H1 (cell line): ENCODE results near the gene ITSN1. TPM values are rescaled to one million over a fixed set of nuclear protein-coding genes. Genes with fewer than 3 reads are reported as not detected.

ENCODE experiments used
- CTCF ChIA-PET: fragments of 300-600 bp; sonication (Branson Sonifier 250); formaldehyde crosslinking; loops from one replicate; lab custom pipeline; 2021; ENCODE audit not compliant: partially characterized antibody; lab: Charles Lee
- POLR2A ChIA-PET: fragments of 300-600 bp; sonication (Branson Sonifier 250); formaldehyde crosslinking; loops from one replicate; lab custom pipeline; 2021; ENCODE audit warnings: inconsistent platforms; ENCODE audit not compliant: partially characterized antibody; lab: Charles Lee
- DNase-seq, 2 experiments: peaks; one replicate each; pipeline versions ENCODE4 v3.0.0 to v3.0.0-alpha.2; 2010 to 2022; ENCODE audit warnings: low spot score in 2 of 2, low read depth in 1 of 2, mixed read lengths in 1 of 2
- FAIRE-seq: peaks from 2 replicates; lab custom pipeline; 2011; peaks lifted over from hg19 to GRCh38; lab: Jason Lieb, UNC
- H2AFZ ChIP-seq: 2 replicates; pipeline ENCODE4 v1.8.1; 2012; ENCODE audit warnings: low read length, inconsistent platforms
- H2AK5ac ChIP-seq: 2 replicates; pipeline ENCODE4 v1.6.1; 2013; ENCODE audit warnings: low read depth, low read length
- H2BK120ac ChIP-seq: replicated peaks from 2 replicates; pipeline ENCODE3; 2013; ENCODE audit warnings: low read depth, low read length, inconsistent platforms
- H2BK12ac ChIP-seq: 2 replicates; pipeline ENCODE4 v1.6.1; 2013; ENCODE audit warnings: low read depth, low read length
- H2BK15ac ChIP-seq: 2 replicates; pipeline ENCODE4 v1.6.1; 2013; ENCODE audit warnings: low read length
- H2BK20ac ChIP-seq: 2 replicates; pipeline ENCODE4 v1.6.1; 2013; ENCODE audit warnings: low read length
- H2BK5ac ChIP-seq: 2 replicates; pipeline ENCODE4 v1.6.1; 2013; ENCODE audit warnings: low read depth, low read length
- H3K14ac ChIP-seq: 2 replicates; pipeline ENCODE4 v1.6.1; 2013; ENCODE audit warnings: inconsistent platforms; ENCODE audit not compliant: insufficient read length
- H3K18ac ChIP-seq: 2 replicates; pipeline ENCODE4 v1.6.1; 2013; ENCODE audit warnings: low read length; ENCODE audit errors: extremely low read depth
- H3K23ac ChIP-seq: 2 replicates; pipeline ENCODE4 v1.6.1; 2013; ENCODE audit warnings: inconsistent platforms; ENCODE audit not compliant: insufficient read length
- H3K23me2 ChIP-seq: 2 replicates; pipeline ENCODE4 v1.6.1; 2013; ENCODE audit warnings: low read depth, low read length
- H3K27ac ChIP-seq: 2 replicates; pipeline ENCODE4 v1.6.1; 2011; ENCODE audit warnings: low read depth, low read length, inconsistent platforms
- H3K27me3 ChIP-seq, 4 experiments: replicated peaks in 1 of 4; 1 replicate in 1 of 4; 2 replicates in 3 of 4; pipeline versions ENCODE4 v1.6.1 to v1.8.1; 2011 to 2013; ENCODE audit warnings: low read length in 3 of 4, mild to moderate bottlenecking in 3 of 4, inconsistent platforms in 2 of 4, mixed read lengths in 2 of 4, moderate library complexity in 1 of 4; ENCODE audit not compliant: control insufficient read depth in 3 of 4, insufficient read depth in 3 of 4; ENCODE audit errors: extremely low read depth in 1 of 4
- H3K36me3 ChIP-seq, 4 experiments: 2 replicates each; pipeline versions ENCODE4 v1.6.1 to v1.8.1; 2011 to 2013; ENCODE audit warnings: mild to moderate bottlenecking in 4 of 4, low read length in 3 of 4, moderate library complexity in 2 of 4, control low read depth in 1 of 4, inconsistent platforms in 1 of 4; ENCODE audit not compliant: insufficient read depth in 4 of 4, control insufficient read depth in 2 of 4
- H3K4ac ChIP-seq: replicated peaks from 2 replicates; pipeline ENCODE3; 2013; ENCODE audit warnings: low read length, low read depth, mixed read lengths, inconsistent platforms; ENCODE audit not compliant: insufficient read length
- H3K4me1 ChIP-seq, 4 experiments: replicated peaks in 1 of 4; 1 replicate in 1 of 4; 2 replicates in 3 of 4; pipeline versions ENCODE4 v1.6.1 to v1.8.1; 2011 to 2013; ENCODE audit warnings: low read length in 3 of 4, inconsistent platforms in 2 of 4, mixed read lengths in 1 of 4; ENCODE audit not compliant: insufficient read depth in 4 of 4, control insufficient read depth in 3 of 4
- H3K4me2 ChIP-seq, 2 experiments: 2 replicates each; pipeline versions ENCODE4 v1.6.1 to v1.8.1; 2011 to 2013; ENCODE audit warnings: low read depth in 2 of 2, low read length in 2 of 2, control low read depth in 1 of 2, inconsistent platforms in 1 of 2, mild to moderate bottlenecking in 1 of 2; ENCODE audit not compliant: insufficient read depth in 1 of 2
- H3K4me3 ChIP-seq, 4 experiments: fragments of 200-600, 300-600 bp in 1 of 4; sonication (generic), shearing (Covaris generic), sonication (Bioruptor Twin) in 1 of 4; 2 replicates each; pipeline versions ENCODE4 v1.5.1 to v1.8.1; 2011 to 2016; ENCODE audit warnings: low read length in 4 of 4, low read depth in 3 of 4, control low read depth in 2 of 4, inconsistent platforms in 2 of 4, mild to moderate bottlenecking in 2 of 4, mixed read lengths in 1 of 4, moderate library complexity in 1 of 4; ENCODE audit not compliant: insufficient read depth in 2 of 4; ENCODE audit errors: extremely low read depth in 1 of 4
- H3K56ac ChIP-seq: replicated peaks from 2 replicates; pipeline ENCODE3; 2013; ENCODE audit warnings: low read depth, mild to moderate bottlenecking, mixed read lengths, low read length, inconsistent platforms; ENCODE audit not compliant: insufficient read length
- H3K79me1 ChIP-seq: 2 replicates; pipeline ENCODE4 v1.6.1; 2013; ENCODE audit warnings: low read depth, low read length, control low read depth
- H3K79me2 ChIP-seq, 2 experiments: 2 replicates each; pipeline versions ENCODE4 v1.6.1 to v1.8.1; 2012 to 2013; ENCODE audit warnings: low read length in 2 of 2, mild to moderate bottlenecking in 2 of 2, inconsistent platforms in 1 of 2; ENCODE audit not compliant: insufficient read depth in 2 of 2, control insufficient read depth in 1 of 2
- H3K9ac ChIP-seq, 4 experiments: replicated peaks in 1 of 4; 1 replicate in 1 of 4; 2 replicates in 3 of 4; pipeline versions ENCODE4 v1.6.1 to v1.8.1; 2011 to 2013; ENCODE audit warnings: low read depth in 3 of 4, low read length in 3 of 4, control low read depth in 2 of 4, mild to moderate bottlenecking in 2 of 4, moderate library complexity in 2 of 4, inconsistent platforms in 1 of 4; ENCODE audit errors: extremely low read depth in 1 of 4
- H3K9me3 ChIP-seq, 2 experiments: 2 replicates each; pipeline versions ENCODE4 v1.6.1 to v1.8.1; 2012 to 2013; ENCODE audit warnings: mild to moderate bottlenecking in 2 of 2, moderate library complexity in 2 of 2, control low read depth in 1 of 2, inconsistent platforms in 1 of 2, low read depth in 1 of 2, low read length in 1 of 2, mixed read lengths in 1 of 2; ENCODE audit not compliant: insufficient read depth in 2 of 2
- H4K20me1 ChIP-seq, 2 experiments: replicated peaks in 1 of 2; 2 replicates each; pipeline versions ENCODE3 to v1.8.1; 2011 to 2013; ENCODE audit warnings: inconsistent platforms in 2 of 2, low read length in 2 of 2, mild to moderate bottlenecking in 1 of 2; ENCODE audit not compliant: insufficient read depth in 2 of 2, control insufficient read depth in 1 of 2
- H4K5ac ChIP-seq: 2 replicates; pipeline ENCODE4 v1.6.1; 2013; ENCODE audit warnings: low read length, low read depth, mixed read lengths, inconsistent platforms; ENCODE audit not compliant: insufficient read length
- H4K8ac ChIP-seq: 2 replicates; pipeline ENCODE4 v1.8.0; 2013; ENCODE audit warnings: mild to moderate bottlenecking, moderate library complexity, low read length, inconsistent platforms; ENCODE audit not compliant: insufficient read depth; ENCODE audit errors: extremely low read depth
- H4K91ac ChIP-seq: replicated peaks from 2 replicates; pipeline ENCODE3; 2013; ENCODE audit warnings: low read length, mixed read lengths, inconsistent platforms; ENCODE audit not compliant: insufficient read length
- CREB1 ChIP-seq: IDR thresholded peaks from 2 replicates; pipeline ENCODE4 v1.6.1; 2012; ENCODE audit warnings: inconsistent platforms
- RFX5 ChIP-seq: IDR thresholded peaks from 2 replicates; pipeline ENCODE4 v1.6.1; 2011; ENCODE audit warnings: low read depth, low read length, improper control_type of control experiment, borderline replicate concordance
- SUZ12 ChIP-seq: fragments of 200-600 bp; sonication (generic); IDR thresholded peaks from 2 replicates; pipeline ENCODE4 v1.6.1; 2012; ENCODE audit warnings: mild to moderate bottlenecking, inconsistent platforms, low read length, moderate library complexity, mixed read lengths
- TAF7 ChIP-seq: optimal IDR thresholded peaks from 2 replicates; pipeline ENCODE3; 2011; ENCODE audit warnings: low read depth, mild to moderate bottlenecking, inconsistent platforms, low read length, moderate library complexity, borderline replicate concordance
- WGBS, 2 experiments: shearing (Covaris generic) in 1 of 2; methylation state at CpG; one replicate each; pipeline versions ENCODE4 v1.1.6 to v1.1.7; 2013 to 2015; ENCODE audit warnings: low lambda C conversion rate in 2 of 2, mixed read lengths in 2 of 2, inconsistent platforms in 1 of 2, low coverage in 1 of 2, missing lambda C conversion rate in 1 of 2; ENCODE audit not compliant: insufficient replicate concordance in 2 of 2, insufficient coverage in 1 of 2, insufficient read length in 1 of 2; ENCODE audit errors: extremely low coverage in 1 of 2, missing lambda C conversion rate in 1 of 2; 5-methylcytosine and 5-hydroxymethylcytosine counted together
- polyA plus RNA-seq, 7 experiments: library from polyadenylated mRNA; depleted of rRNA in 3 of 7; stranded (reverse) in 5 of 7; unstranded in 2 of 7; fragments of >200 nt in 5 of 7; fragments of 200-250 nt in 2 of 7; gene quantifications; 1 replicate in 5 of 7; 2 replicates in 1 of 7; 4 replicates in 1 of 7; pipeline versions ENCODE4 v1.2.1 to v1.2.3, GENCODE V29; 2011 to 2013; ENCODE audit warnings: missing spikeins in 2 of 7, mixed read lengths in 2 of 7
- total RNA-seq: library from RNA; stranded (reverse); fragmentation: NEBNext Ultra II Directional; extraction: Animal tissue kit (Norgen Biotek cat#: 25700); gene quantifications from 2 replicates; pipeline ENCODE4 v1.2.1, GENCODE V29; 2021

The ITSN1 gene
- total and polyA plus RNA-seq, 2 of the 8 experiments (the other 6 are each of a cell fraction or from before 2014, with no cell fraction given), result 60.8 to 78.1 TPM

GRCh38 chr21:33875026-33875695 lies 232.9 kb downstream of the ITSN1 start:
- Histone ChIP-seq H3K27me3 (no peaks in the 10 kb centered on the region), H2BK120ac (no peak overlapping the region), H3K4me1 (no peaks in the 10 kb centered on the region; a peak in 1 of 7 replicates), H2AK5ac (no peak overlapping the region), H3K23me2 (no peaks in the 10 kb centered on the region; the same call in 1 of the 2 replicates), H2BK12ac (no peak overlapping the region), H2BK5ac (no peak overlapping the region), H3K56ac (no peak overlapping the region), H3K79me1 (no peaks in the 10 kb centered on the region), H3K9me3 (no peaks in the 10 kb centered on the region), H3K9ac (no peak overlapping the region), H3K36me3 (no peaks in the 10 kb centered on the region), H3K14ac (no peak overlapping the region), H3K4ac (no peak overlapping the region), H3K23ac (no peak overlapping the region), H3K79me2 (no peaks in the 10 kb centered on the region), H4K20me1 (no peaks in the 10 kb centered on the region), H3K4me3 (no peak overlapping the region), H2AFZ (no peak overlapping the region), H3K4me2 (no peak overlapping the region), H3K18ac (no peak overlapping the region), H2BK15ac (no peak overlapping the region), H4K8ac (no peak overlapping the region), H4K5ac (no peak overlapping the region), H4K91ac (no peak overlapping the region), H2BK20ac (no peak overlapping the region), H3K27ac (no peak overlapping the region)
- 93% methylated on average over 20 of the region's 20 CpGs; no CpG with 5 or more reads in 1 of the 2 experiments for WGBS, 2 experiments
- ChIA-PET CTCF (interaction anchor here (0.8 to 1.1 kb wide), 2 partner anchors 17 to 20 kb away, joined by 3 to 4 read pairs; no protein-coding TSS in a partner anchor), POLR2A (no interaction called here)
- FAIRE-seq (no peak), DNase-seq (no peak)
- TF ChIP-seq RFX5 (no peak), TAF7 (no peak), CREB1 (no peak), SUZ12 (no peak)
